ENCODE measurements around the gene DENND1A. TPM values are rescaled to one million over a fixed set of nuclear protein-coding genes. Genes with fewer than 3 reads are reported as not detected.

The DENND1A gene
- total and polyA plus RNA-seq, 2 of the 13 experiments (the other 11 are each of a cell fraction or from before 2014, with no cell fraction given) = 14.8 to 30.1 TPM

DNA sequence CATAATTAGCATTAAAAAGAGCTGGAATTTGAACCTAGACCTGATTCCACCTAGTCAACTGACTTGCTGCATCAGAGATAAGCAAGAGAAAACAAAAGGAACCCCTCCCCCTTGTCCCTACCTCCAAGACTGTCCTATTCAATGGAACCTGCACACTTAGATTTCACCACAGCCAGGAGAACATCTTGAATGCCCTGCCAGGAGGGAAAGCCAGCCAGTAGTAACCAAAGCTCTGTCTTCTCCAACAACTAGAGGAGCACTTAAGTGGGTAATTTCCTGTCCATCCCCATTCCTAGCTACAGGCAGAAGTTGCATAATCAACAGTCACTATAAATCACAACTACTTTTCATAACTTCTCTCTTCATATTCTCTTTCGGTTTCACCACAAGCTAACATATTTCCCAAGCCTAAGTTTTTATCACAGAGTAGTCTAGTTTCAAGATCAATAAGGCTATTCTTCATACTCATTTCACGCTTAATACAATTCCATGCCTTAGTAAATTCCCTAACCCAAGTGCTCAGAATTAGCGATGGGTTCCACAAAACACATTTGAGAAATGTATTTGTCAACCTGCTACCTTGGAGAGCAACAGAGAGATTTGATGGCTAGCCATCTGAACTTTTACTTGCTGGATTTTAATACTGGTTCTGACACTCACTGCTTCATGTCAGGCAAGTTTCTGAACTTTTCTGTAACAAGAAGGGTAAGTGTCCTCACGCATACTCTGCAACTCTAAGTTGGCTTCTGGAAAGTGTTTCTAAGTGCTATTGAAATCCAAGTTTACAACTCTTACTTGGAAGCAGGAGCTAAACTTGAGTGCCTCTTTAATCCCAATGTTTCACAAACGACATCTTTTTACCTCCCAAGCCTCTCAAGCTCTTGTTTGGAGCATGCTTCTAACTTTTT, 2.0 kb downstream of the DENND1A start (continued):
- TF ChIP-seq, protein P1, sequence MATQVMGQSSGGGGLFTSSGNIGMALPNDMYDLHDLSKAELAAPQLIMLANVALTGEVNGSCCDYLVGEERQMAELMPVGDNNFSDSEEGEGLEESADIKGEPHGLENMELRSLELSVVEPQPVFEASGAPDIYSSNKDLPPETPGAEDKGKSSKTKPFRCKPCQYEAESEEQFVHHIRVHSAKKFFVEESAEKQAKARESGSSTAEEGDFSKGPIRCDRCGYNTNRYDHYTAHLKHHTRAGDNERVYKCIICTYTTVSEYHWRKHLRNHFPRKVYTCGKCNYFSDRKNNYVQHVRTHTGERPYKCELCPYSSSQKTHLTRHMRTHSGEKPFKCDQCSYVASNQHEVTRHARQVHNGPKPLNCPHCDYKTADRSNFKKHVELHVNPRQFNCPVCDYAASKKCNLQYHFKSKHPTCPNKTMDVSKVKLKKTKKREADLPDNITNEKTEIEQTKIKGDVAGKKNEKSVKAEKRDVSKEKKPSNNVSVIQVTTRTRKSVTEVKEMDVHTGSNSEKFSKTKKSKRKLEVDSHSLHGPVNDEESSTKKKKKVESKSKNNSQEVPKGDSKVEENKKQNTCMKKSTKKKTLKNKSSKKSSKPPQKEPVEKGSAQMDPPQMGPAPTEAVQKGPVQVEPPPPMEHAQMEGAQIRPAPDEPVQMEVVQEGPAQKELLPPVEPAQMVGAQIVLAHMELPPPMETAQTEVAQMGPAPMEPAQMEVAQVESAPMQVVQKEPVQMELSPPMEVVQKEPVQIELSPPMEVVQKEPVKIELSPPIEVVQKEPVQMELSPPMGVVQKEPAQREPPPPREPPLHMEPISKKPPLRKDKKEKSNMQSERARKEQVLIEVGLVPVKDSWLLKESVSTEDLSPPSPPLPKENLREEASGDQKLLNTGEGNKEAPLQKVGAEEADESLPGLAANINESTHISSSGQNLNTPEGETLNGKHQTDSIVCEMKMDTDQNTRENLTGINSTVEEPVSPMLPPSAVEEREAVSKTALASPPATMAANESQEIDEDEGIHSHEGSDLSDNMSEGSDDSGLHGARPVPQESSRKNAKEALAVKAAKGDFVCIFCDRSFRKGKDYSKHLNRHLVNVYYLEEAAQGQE (IDR thresholded peaks at IDR 0.05; ENCODE audit: borderline replicate concordance in 1 of 2, low read depth in 1 of 2, low read length in 2 of 2) = peak in 1 of 2 experiments; percentile 87
- TF ChIP-seq, protein P2, sequence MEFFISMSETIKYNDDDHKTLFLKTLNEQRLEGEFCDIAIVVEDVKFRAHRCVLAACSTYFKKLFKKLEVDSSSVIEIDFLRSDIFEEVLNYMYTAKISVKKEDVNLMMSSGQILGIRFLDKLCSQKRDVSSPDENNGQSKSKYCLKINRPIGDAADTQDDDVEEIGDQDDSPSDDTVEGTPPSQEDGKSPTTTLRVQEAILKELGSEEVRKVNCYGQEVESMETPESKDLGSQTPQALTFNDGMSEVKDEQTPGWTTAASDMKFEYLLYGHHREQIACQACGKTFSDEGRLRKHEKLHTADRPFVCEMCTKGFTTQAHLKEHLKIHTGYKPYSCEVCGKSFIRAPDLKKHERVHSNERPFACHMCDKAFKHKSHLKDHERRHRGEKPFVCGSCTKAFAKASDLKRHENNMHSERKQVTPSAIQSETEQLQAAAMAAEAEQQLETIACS (CRISPR knock-in tag; IDR thresholded peaks at IDR 0.05) = no peak
- TF ChIP-seq TGIF2 (CRISPR knock-in tag; IDR thresholded peaks at IDR 0.05) (no peak), YEATS2 (CRISPR knock-in tag; IDR thresholded peaks at IDR 0.05; ENCODE audit: borderline replicate concordance) (no peak), PRMT3 (CRISPR knock-in tag; IDR thresholded peaks at IDR 0.05; ENCODE audit: borderline replicate concordance, low read depth) (no peak), ZNF205 (CRISPR knock-in tag; IDR thresholded peaks at IDR 0.05) (no peak), HNRNPL (IDR thresholded peaks at IDR 0.05; ENCODE audit: low read depth, low read length) (no peak), ONECUT2 (CRISPR knock-in tag; IDR thresholded peaks at IDR 0.05) (no peak), NFIC (IDR thresholded peaks at IDR 0.05; ENCODE audit: low read length) (no peak), ZNF784 (CRISPR knock-in tag; IDR thresholded peaks at IDR 0.05; ENCODE audit: borderline replicate concordance) (no peak), ZNF350 (CRISPR knock-in tag; IDR thresholded peaks at IDR 0.05; ENCODE audit: borderline replicate concordance, low read depth) (no peak), ZNF530 (CRISPR knock-in tag; IDR thresholded peaks at IDR 0.05; ENCODE audit: low read depth) (no peak), SNAPC2 (CRISPR knock-in tag; IDR thresholded peaks at IDR 0.05) (no peak), DNMT3B (CRISPR knock-in tag; conservative IDR thresholded peaks at IDR 0.05) (no peak), CEBPG (CRISPR knock-in tag; IDR thresholded peaks at IDR 0.05) (peak; percentile 64; the same call in 1 of the 2 replicates), ZNF670 (CRISPR knock-in tag; IDR thresholded peaks at IDR 0.05; ENCODE audit: borderline replicate concordance) (no peak), IKZF1 (IDR thresholded peaks at IDR 0.05) (no peak), KAT2B (IDR thresholded peaks at IDR 0.05; ENCODE audit: borderline replicate concordance, low read depth, low read length) (no peak), ZNF792 (CRISPR knock-in tag; IDR thresholded peaks at IDR 0.05) (no peak), SOX5 (CRISPR knock-in tag; IDR thresholded peaks at IDR 0.05; ENCODE audit: borderline replicate concordance) (peak; percentile 34; the same call in 1 of the 2 replicates), ELF3 (CRISPR knock-in tag; IDR thresholded peaks at IDR 0.05) (0 out of 2 replicates have a peak, but pooled peaks have one; percentile 6), EED (CRISPR knock-in tag; IDR thresholded peaks at IDR 0.05) (no peak), ZNF589 (CRISPR knock-in tag; conservative IDR thresholded peaks at IDR 0.05) (no peak), SAP130 (CRISPR knock-in tag; IDR thresholded peaks at IDR 0.05; ENCODE audit: low read depth) (peak; percentile 29; the same call in 1 of the 2 replicates)
- TF ChIP-seq, protein P3, sequence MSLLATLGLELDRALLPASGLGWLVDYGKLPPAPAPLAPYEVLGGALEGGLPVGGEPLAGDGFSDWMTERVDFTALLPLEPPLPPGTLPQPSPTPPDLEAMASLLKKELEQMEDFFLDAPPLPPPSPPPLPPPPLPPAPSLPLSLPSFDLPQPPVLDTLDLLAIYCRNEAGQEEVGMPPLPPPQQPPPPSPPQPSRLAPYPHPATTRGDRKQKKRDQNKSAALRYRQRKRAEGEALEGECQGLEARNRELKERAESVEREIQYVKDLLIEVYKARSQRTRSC (CRISPR knock-in tag; IDR thresholded peaks at IDR 0.05; ENCODE audit: low read depth) = 0 out of 2 replicates have a peak, but pooled peaks have one; percentile 23
